ENCODE data around the gene NAV2.
"Not testable (repeated sequence)": the region's sequence is repeated elsewhere in the genome, so short reads cannot be mapped to it uniquely, and the experiment has no call there.

- TF ChIP-seq CTCF (conservative IDR thresholded peaks at IDR 0.05; ENCODE audit: low read depth in 2 of 2); STAT1 (IDR thresholded peaks at IDR 0.05; ENCODE audit: unreplicated experiment); EZH2 (IDR thresholded peaks at IDR 0.05; ENCODE audit: low read depth, unreplicated experiment); REST (IDR thresholded peaks at IDR 0.05; ENCODE audit: unreplicated experiment); EZH2phosphoT487 (IDR thresholded peaks at IDR 0.05; ENCODE audit: unreplicated experiment): not testable (repeated sequence)
- TF ChIP-seq, protein P1, sequence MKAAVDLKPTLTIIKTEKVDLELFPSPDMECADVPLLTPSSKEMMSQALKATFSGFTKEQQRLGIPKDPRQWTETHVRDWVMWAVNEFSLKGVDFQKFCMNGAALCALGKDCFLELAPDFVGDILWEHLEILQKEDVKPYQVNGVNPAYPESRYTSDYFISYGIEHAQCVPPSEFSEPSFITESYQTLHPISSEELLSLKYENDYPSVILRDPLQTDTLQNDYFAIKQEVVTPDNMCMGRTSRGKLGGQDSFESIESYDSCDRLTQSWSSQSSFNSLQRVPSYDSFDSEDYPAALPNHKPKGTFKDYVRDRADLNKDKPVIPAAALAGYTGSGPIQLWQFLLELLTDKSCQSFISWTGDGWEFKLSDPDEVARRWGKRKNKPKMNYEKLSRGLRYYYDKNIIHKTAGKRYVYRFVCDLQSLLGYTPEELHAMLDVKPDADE (IDR thresholded peaks at IDR 0.05), result not testable (repeated sequence)
Observed at GRCh38 chr11:20128528-20128825, 415.8 kb downstream of the NAV2 start.

All from GM23338 (cell line).